Suprapubic skin (tissue), 4 donors: ENCODE measurements around the gene SHISA3. TPM values are rescaled to one million over a fixed set of nuclear protein-coding genes. Genes with fewer than 3 reads are reported as not detected.

Source experiments
- DNase-seq, 2 donors: peaks; one replicate each; pipeline ENCODE4 v3.0.0-alpha.2; 2019; ENCODE audit warnings: low spot score in 2 of 2
- H3K27ac ChIP-seq: fragments of 200-600 bp; sonication (generic); one replicate; pipeline ENCODE4 v1.5.1; 2019
- H3K27me3 ChIP-seq: fragments of 200-600 bp; sonication (generic); one replicate; pipeline ENCODE4 v1.5.1; 2019
- H3K36me3 ChIP-seq: fragments of 200-600 bp; sonication (generic); one replicate; pipeline ENCODE4 v1.5.1; 2019
- H3K4me1 ChIP-seq: fragments of 200-600 bp; sonication (generic); one replicate; pipeline ENCODE4 v1.5.1; 2019
- H3K4me3 ChIP-seq: fragments of 200-600 bp; sonication (generic); one replicate; pipeline ENCODE4 v1.5.1; 2019; ENCODE audit warnings: mild to moderate bottlenecking
- H3K9me3 ChIP-seq: fragments of 200-600 bp; sonication (generic); one replicate; pipeline ENCODE4 v1.5.1; 2019
- CTCF ChIP-seq, 2 donors: fragments of 200-600 bp in 1 of 2; fragments of 450-650 bp in 1 of 2; sonication (generic) in 1 of 2; IDR thresholded peaks; one replicate each; pipeline ENCODE4 v1.5.1; 2016 to 2019; ENCODE audit warnings: antibody characterized with exemption in 2 of 2, mild to moderate bottlenecking in 1 of 2, moderate library complexity in 1 of 2
- EP300 ChIP-seq: sonication (generic); formaldehyde crosslinking; IDR thresholded peaks from one replicate; pipeline ENCODE4 v1.6.1; 2017; ENCODE audit warnings: antibody characterized with exemption
- POLR2A ChIP-seq, 2 donors: fragments of 450-650 bp; IDR thresholded peaks; one replicate each; pipeline ENCODE4 v1.6.1; 2017; ENCODE audit warnings: antibody characterized with exemption in 2 of 2, mild to moderate bottlenecking in 2 of 2, moderate library complexity in 2 of 2
- POLR2AphosphoS5 ChIP-seq, 3 donors: sonication (generic); formaldehyde crosslinking; IDR thresholded peaks; one replicate each; pipeline ENCODE4 v1.6.1; 2017; ENCODE audit warnings: antibody characterized with exemption in 3 of 3
- WGBS: methylation state at CpG from one replicate; pipeline ENCODE4 v1.1.5; 2018; 5-methylcytosine and 5-hydroxymethylcytosine counted together
- total RNA-seq, 4 donors: library from RNA; depleted of rRNA; stranded (reverse); fragments of >200 nt; gene quantifications; one replicate each; pipeline ENCODE4 v1.1.0, GENCODE V29; 2016

Gene SHISA3
- total RNA-seq, 4 donors from 2014 or later, result 0.72 TPM; not detected in 3

GRCh38 chr4:42391981-42392380, 5.3 kb upstream of the SHISA3 start:
- WGBS, result 77% methylated on average over 5 of the region's 5 CpGs

GRCh38 chr4:42392436-42392835, 4.9 kb upstream of the SHISA3 start:
- TF ChIP-seq EP300, result no peak
- no peak for TF ChIP-seq POLR2AphosphoS5 (IDR thresholded peaks at IDR 0.05)
- TF ChIP-seq CTCF (IDR thresholded peaks at IDR 0.05), result no peak
- TF ChIP-seq POLR2A (IDR thresholded peaks at IDR 0.05), result no peak
- H3K36me3 ChIP-seq, result no peaks in the 10 kb centered on the region
- peaks cover 17% of the 10 kb centered on the region for H3K27me3 ChIP-seq
- 84% methylated on average over 4 of the region's 4 CpGs for WGBS
- H3K27ac ChIP-seq, result no peak overlapping the region
- no peaks in the 10 kb centered on the region for H3K9me3 ChIP-seq
- no peak for DNase-seq
- no peak overlapping the region for H3K4me3 ChIP-seq
- H3K4me1 ChIP-seq, result peaks cover 11% of the 10 kb centered on the region

More at GRCh38 chr4:42391981-42392380, 5.3 kb upstream of the SHISA3 start:
- Histone ChIP-seq H3K27ac (no peak overlapping the region), H3K9me3 (no peaks in the 10 kb centered on the region), H3K27me3 (peaks cover 13% of the 10 kb centered on the region), H3K4me1 (peaks cover 7% of the 10 kb centered on the region), H3K4me3 (no peak overlapping the region), H3K36me3 (no peaks in the 10 kb centered on the region)
- TF ChIP-seq POLR2AphosphoS5 (IDR thresholded peaks at IDR 0.05) (no peak), EP300 (no peak), POLR2A (IDR thresholded peaks at IDR 0.05) (no peak), CTCF (IDR thresholded peaks at IDR 0.05) (no peak)
- DNase-seq, result no peak

- no peak for DNase-seq
- Histone ChIP-seq H3K27me3 (peaks cover 49% of the 10 kb centered on the region), H3K36me3 (no peaks in the 10 kb centered on the region), H3K9me3 (no peaks in the 10 kb centered on the region), H3K27ac (no peak overlapping the region), H3K4me3 (no peak overlapping the region), H3K4me1 (peaks cover 26% of the 10 kb centered on the region)
- no peak for TF ChIP-seq POLR2AphosphoS5 (IDR thresholded peaks at IDR 0.05)
- TF ChIP-seq CTCF (IDR thresholded peaks at IDR 0.05), result no peak
- no peak for TF ChIP-seq EP300
- TF ChIP-seq POLR2A (IDR thresholded peaks at IDR 0.05), result no peak
- 85% methylated on average over 1 of the region's 1 CpG for WGBS
These were observed 1.7 kb upstream of the SHISA3 start for GRCh38 chr4:42395595-42395994.

- Histone ChIP-seq H3K27ac (no peak overlapping the region), H3K27me3 (peaks cover 57% of the 10 kb centered on the region), H3K9me3 (no peaks in the 10 kb centered on the region), H3K36me3 (no peaks in the 10 kb centered on the region), H3K4me3 (peak overlapping the region; percentile 54), H3K4me1 (peaks cover 26% of the 10 kb centered on the region)
- no peak for TF ChIP-seq CTCF (IDR thresholded peaks at IDR 0.05)
- no peak for TF ChIP-seq POLR2AphosphoS5 (IDR thresholded peaks at IDR 0.05)
- no peak for TF ChIP-seq EP300
- no peak for TF ChIP-seq POLR2A (IDR thresholded peaks at IDR 0.05)
- WGBS, result 39% methylated on average over 17 of the region's 17 CpGs
- no peak for DNase-seq
These were observed 932 bp upstream of the SHISA3 start for GRCh38 chr4:42396361-42396751.

GRCh38 chr4:42397635-42398170, 415 bp downstream of the SHISA3 start:
- H3K27ac ChIP-seq, result no peak overlapping the region
- peaks cover 62% of the 10 kb centered on the region for H3K27me3 ChIP-seq

More at GRCh38 chr4:42397635-42398170, 415 bp downstream of the SHISA3 start:
- Histone ChIP-seq H3K4me3 (peak overlapping the region; percentile 54), H3K9me3 (no peaks in the 10 kb centered on the region), H3K4me1 (peaks cover 26% of the 10 kb centered on the region), H3K36me3 (no peaks in the 10 kb centered on the region)
- no CpG with 5 or more reads among the region's 52 CpGs for WGBS
- TF ChIP-seq POLR2AphosphoS5 (IDR thresholded peaks at IDR 0.05) (no peak), EP300 (no peak), POLR2A (IDR thresholded peaks at IDR 0.05) (no peak), CTCF (IDR thresholded peaks at IDR 0.05) (no peak)
- DNase-seq, result no peak
